Muscle layer of colon (tissue), 2 donors: ENCODE measurements around the gene ABHD4.
"Not testable (repeated sequence)": the region's sequence is repeated elsewhere in the genome, so short reads cannot be mapped to it uniquely, and the experiment has no call there.

Experiments
- H3K27ac ChIP-seq: one replicate; pipeline ENCODE4 v1.7.0; 2013; ENCODE audit warnings: low read depth, mild to moderate bottlenecking, low read length, moderate library complexity
- H3K27me3 ChIP-seq, 2 donors: one replicate each; pipeline ENCODE4 v1.7.0; 2013; ENCODE audit warnings: low read length in 2 of 2, mild to moderate bottlenecking in 2 of 2; ENCODE audit not compliant: insufficient read depth in 2 of 2, control insufficient read depth in 1 of 2
- H3K36me3 ChIP-seq: one replicate; pipeline ENCODE4 v1.7.0; 2013; ENCODE audit warnings: mild to moderate bottlenecking, low read length; ENCODE audit not compliant: insufficient read depth
- H3K4me1 ChIP-seq: one replicate; pipeline ENCODE4 v1.7.0; 2013; ENCODE audit warnings: mild to moderate bottlenecking, low read length; ENCODE audit not compliant: insufficient read depth
- H3K4me3 ChIP-seq, 2 donors: one replicate each; pipeline ENCODE4 v1.7.0; 2013; ENCODE audit warnings: low read length in 2 of 2, low read depth in 1 of 2, mild to moderate bottlenecking in 1 of 2, moderate library complexity in 1 of 2
- H3K9ac ChIP-seq: one replicate; pipeline ENCODE4 v1.7.0; 2013; ENCODE audit warnings: low read length
- H3K9me3 ChIP-seq: one replicate; pipeline ENCODE4 v1.7.0; 2013; ENCODE audit warnings: mild to moderate bottlenecking, low read length
- donor health status: abdominal sarcoma.
- donor health status: Adenocarcinoma of cecum.

ABHD4 gene

GRCh38 chr14:22634233-22634900, 36.3 kb downstream of the ABHD4 start:
- Histone ChIP-seq H3K27me3 (no peaks in the 10 kb centered on the region), H3K27ac (no peak overlapping the region), H3K9ac (no peak overlapping the region), H3K4me3 (no peak overlapping the region), H3K9me3 (no peaks in the 10 kb centered on the region), H3K4me1 (no peaks in the 10 kb centered on the region), H3K36me3 (no peaks in the 10 kb centered on the region)

DNA sequence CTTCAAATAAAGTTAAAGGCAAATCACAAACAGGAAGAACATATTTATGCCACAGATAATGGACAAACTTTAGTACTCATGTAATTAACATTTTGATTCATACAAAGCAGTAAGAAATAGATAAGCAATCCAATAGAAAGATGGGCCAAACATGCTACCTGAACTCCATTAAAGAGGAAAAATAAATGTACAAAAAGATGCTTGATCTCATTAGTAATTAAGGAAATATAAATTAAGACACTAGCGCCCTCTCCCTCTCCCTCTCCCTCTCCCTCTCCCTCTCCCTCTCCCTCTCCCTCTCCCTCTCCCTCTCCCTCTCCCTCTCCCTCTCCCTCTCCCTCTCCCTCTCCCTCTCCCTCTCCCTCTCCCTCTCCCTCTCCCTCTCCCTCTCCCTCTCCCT, 37.9 kb downstream of the ABHD4 start:
- not testable (repeated sequence) for H3K4me1 ChIP-seq

GRCh38 chr14:22640192-22640591, 42.1 kb downstream of the ABHD4 start:
- Histone ChIP-seq H3K9ac (no peak overlapping the region), H3K9me3 (no peaks in the 10 kb centered on the region), H3K4me3 (no peak overlapping the region), H3K27ac (no peak overlapping the region), H3K36me3 (no peaks in the 10 kb centered on the region), H3K4me1 (no peaks in the 10 kb centered on the region), H3K27me3 (no peaks in the 10 kb centered on the region)

More for the DNA sequence above, 37.9 kb downstream of the ABHD4 start:
- H3K27ac ChIP-seq, H3K27me3 ChIP-seq, H3K9ac ChIP-seq, H3K4me3 ChIP-seq, H3K36me3 ChIP-seq, H3K9me3 ChIP-seq: not testable (repeated sequence)

GRCh38 chr14:22641846-22642245, 43.7 kb downstream of the ABHD4 start:
- H3K9me3 ChIP-seq, result no peaks in the 10 kb centered on the region
- no peak overlapping the region for H3K4me3 ChIP-seq
- H3K27ac ChIP-seq, result no peak overlapping the region
- H3K27me3 ChIP-seq, result no peaks in the 10 kb centered on the region
- no peak overlapping the region for H3K9ac ChIP-seq
- H3K36me3 ChIP-seq, result no peaks in the 10 kb centered on the region
- no peaks in the 10 kb centered on the region for H3K4me1 ChIP-seq

DNA sequence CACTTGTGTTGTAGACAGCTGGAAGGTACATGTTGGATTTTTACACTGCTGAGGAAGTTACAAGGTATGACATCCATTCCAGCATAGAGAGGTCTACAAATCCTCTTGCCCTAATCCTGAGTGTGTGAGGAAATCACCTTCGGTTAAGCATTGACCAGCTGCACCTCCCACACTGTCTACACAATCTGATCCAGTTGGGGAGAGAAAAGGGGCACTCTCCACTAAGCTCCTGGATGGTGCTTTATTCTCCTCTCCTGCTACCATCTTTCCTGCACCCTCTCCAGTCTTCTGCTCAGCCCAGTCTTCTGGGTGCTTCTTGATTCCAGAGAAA, 46.2 kb downstream of the ABHD4 start, which contains the start of gene OR6J1:
OR6J1 (minus strand) TSS at position 48 of the 331 bp plus-strand sequence. CDS start 9,541 bp downstream, outside the sequence.
- Histone ChIP-seq H3K9ac (no peak within 1 kb of the TSS), H3K9me3 (no peaks in the 10 kb centered on the region), H3K4me1 (no peaks in the 10 kb centered on the region), H3K36me3 (no peaks in the 10 kb centered on the region), H3K4me3 (no peak within 1 kb of the TSS), H3K27ac (no peak within 1 kb of the TSS), H3K27me3 (no peaks in the 10 kb centered on the region)

DNA sequence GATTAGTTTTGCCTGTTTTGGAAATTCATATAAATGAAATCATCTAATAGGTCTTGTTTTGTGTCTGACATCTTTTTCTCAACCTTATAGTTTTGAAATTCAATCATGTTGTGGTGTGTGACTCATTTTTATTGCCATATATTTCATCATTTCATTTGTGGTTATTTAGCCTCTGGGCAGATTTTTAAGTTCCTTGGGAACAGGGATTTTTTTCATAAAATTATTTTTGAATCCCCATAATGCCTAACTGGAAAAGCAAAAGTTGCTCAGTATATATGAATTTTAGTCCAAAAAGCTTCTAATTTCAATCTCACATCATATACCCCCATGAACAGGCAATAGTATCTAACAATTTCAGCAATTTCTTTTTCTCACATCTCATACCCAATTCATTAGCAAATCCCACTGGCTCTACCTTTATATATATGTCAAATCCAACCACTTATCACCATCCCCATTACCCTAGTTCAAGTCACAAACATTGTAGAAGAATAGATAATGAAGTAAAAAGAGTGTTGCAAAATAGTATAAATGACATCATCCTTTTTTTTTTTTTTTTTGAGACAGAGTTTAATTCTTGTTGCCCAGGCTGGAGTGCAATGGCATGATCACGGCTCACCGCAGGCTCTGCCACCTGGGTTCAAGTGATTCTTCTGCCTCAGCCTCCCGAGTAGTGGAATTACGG, 48.6 kb downstream of the ABHD4 start:
- Histone ChIP-seq H3K4me1 (no peaks in the 10 kb centered on the region), H3K4me3 (no peak overlapping the region), H3K27ac (no peak overlapping the region), H3K9me3 (no peaks in the 10 kb centered on the region), H3K27me3 (no peaks in the 10 kb centered on the region), H3K9ac (no peak overlapping the region), H3K36me3 (no peaks in the 10 kb centered on the region)

DNA sequence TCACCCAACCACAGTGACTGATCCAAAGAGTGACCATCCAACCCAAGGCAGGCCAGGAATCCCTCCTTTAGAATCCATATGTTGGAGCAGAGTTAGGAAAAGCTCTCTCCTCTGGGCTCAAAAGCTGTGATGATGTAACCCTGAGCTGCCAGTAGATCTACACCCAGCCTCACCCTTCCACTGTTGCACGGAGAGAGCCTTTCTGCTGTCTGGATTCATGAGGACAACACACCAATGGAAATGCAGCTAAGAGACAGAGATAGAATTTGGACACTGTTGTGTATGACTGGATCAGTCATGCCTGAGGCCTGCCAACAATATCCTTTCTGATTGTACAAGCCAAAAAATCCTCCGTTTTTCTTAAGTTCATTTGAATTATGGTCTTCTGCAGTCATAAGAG, 50.4 kb downstream of the ABHD4 start:
- Histone ChIP-seq H3K4me1 (no peaks in the 10 kb centered on the region), H3K27ac (no peak overlapping the region), H3K36me3 (no peaks in the 10 kb centered on the region), H3K4me3 (no peak overlapping the region), H3K27me3 (no peaks in the 10 kb centered on the region), H3K9me3 (no peaks in the 10 kb centered on the region), H3K9ac (no peak overlapping the region)

GRCh38 chr14:22650046-22650739, 52.1 kb downstream of the ABHD4 start:
- Histone ChIP-seq H3K4me3 (no peak overlapping the region), H3K27me3 (no peaks in the 10 kb centered on the region), H3K36me3 (no peaks in the 10 kb centered on the region), H3K9ac (no peak overlapping the region), H3K4me1 (no peaks in the 10 kb centered on the region), H3K9me3 (no peaks in the 10 kb centered on the region), H3K27ac (no peak overlapping the region)

- no peaks in the 10 kb centered on the region for H3K4me1 ChIP-seq
These were observed 52.9 kb downstream of the ABHD4 start for GRCh38 chr14:22650960-22651521.

DNA sequence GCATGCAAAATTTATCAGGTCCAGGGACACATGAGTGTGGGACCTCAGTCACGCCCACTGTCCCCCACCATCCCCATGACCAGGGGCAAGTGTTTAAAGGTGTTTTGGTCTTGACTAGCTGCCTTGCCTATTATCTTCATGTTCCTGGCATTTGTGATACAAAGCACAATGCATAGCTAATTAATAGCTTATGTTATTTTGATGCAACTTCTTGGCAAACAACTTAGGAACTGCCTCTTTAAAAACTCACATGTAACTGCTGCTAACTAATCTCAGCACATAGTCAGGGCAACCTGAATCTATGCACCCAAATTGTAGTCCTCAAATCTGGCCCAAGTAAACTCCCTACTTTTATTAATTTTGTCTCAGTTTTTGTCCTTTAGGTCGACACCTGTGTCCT, 53.5 kb downstream of the ABHD4 start:
- Histone ChIP-seq H3K27ac (no peak overlapping the region), H3K4me3 (no peak overlapping the region), H3K9me3 (no peaks in the 10 kb centered on the region), H3K4me1 (no peaks in the 10 kb centered on the region), H3K36me3 (no peaks in the 10 kb centered on the region), H3K9ac (no peak overlapping the region), H3K27me3 (no peaks in the 10 kb centered on the region)

More at GRCh38 chr14:22650960-22651521, 52.9 kb downstream of the ABHD4 start:
- Histone ChIP-seq H3K27ac (no peak overlapping the region), H3K36me3 (no peaks in the 10 kb centered on the region), H3K9ac (no peak overlapping the region), H3K4me3 (no peak overlapping the region), H3K9me3 (no peaks in the 10 kb centered on the region), H3K27me3 (no peaks in the 10 kb centered on the region)

DNA sequence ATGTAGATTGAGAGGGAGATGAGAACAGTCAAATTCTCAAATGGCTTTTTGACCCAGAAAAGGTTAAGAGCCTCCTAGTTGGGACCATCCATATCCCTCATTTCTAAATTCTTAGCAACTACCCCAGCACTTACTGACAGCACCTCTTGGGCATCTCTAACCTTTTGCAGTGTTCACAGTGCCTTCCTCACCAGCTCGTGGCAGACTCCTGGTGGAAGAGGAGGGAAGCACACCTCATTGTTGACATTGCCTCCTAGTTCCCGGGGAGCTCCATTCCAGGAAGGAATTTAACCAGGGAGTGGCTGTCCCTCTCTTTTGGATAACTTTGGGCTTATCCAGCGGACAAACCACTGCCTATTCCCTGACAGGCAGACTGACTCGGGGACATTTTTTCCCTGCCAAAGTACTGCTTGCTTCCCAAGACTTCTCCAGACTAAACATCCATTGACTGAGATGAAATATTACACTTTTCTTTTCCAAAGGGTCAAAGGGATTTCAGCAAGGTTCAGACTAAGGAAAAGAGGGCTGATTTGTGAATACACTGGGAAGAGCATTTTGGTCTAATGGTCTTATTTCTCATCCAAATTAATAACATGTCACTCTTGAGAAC, 55.0 kb downstream of the ABHD4 start:
- Histone ChIP-seq H3K9ac (no peak overlapping the region), H3K4me1 (no peaks in the 10 kb centered on the region), H3K27ac (no peak overlapping the region), H3K27me3 (no peaks in the 10 kb centered on the region), H3K4me3 (no peak overlapping the region), H3K9me3 (no peaks in the 10 kb centered on the region), H3K36me3 (no peaks in the 10 kb centered on the region)
